GM20000 (cell line): Measurements from ENCODE around the gene CHST15.

ENCODE experiments used
- DNase-seq: peaks from one replicate; pipeline ENCODE4 v3.0.0; 2012; ENCODE audit warnings: low spot score
- CTCF ChIP-seq: IDR thresholded peaks from 2 replicates; pipeline ENCODE4 v1.5.1; 2012; ENCODE audit warnings: mild to moderate bottlenecking, control low read depth; ENCODE audit errors: extremely low read depth, missing control alignments

Gene CHST15

GRCh38 chr10:124014416-124015154 is 78.8 kb downstream of the CHST15 start:
- TF ChIP-seq CTCF, result no peak
- no peak for DNase-seq

GRCh38 chr10:124013916-124014315 is 79.5 kb downstream of the CHST15 start:
- no peak for DNase-seq
- TF ChIP-seq CTCF, result no peak

- no peak for DNase-seq
- TF ChIP-seq CTCF, result no peak
Measured at GRCh38 chr10:124012991-124013390, 80.4 kb downstream of the CHST15 start.

GRCh38 chr10:124012583-124012982 is 80.8 kb downstream of the CHST15 start:
- no peak for DNase-seq
- no peak for TF ChIP-seq CTCF

- no peak for DNase-seq
- no peak for TF ChIP-seq CTCF
Measured at GRCh38 chr10:124012066-124012465, 81.3 kb downstream of the CHST15 start.

- TF ChIP-seq CTCF, result no peak
- no peak for DNase-seq
Measured at GRCh38 chr10:124011464-124011863, 81.9 kb downstream of the CHST15 start.

- TF ChIP-seq CTCF, result no peak
- no peak for DNase-seq
Measured at GRCh38 chr10:124010563-124011131, 82.8 kb downstream of the CHST15 start.
